Keratinocyte (primary cell): ENCODE results near the gene BCAS1. TPM values are rescaled to one million over a fixed set of nuclear protein-coding genes. Genes with fewer than 3 reads are reported as not detected.

Experiments
- DNase-seq: peaks from one replicate; pipeline ENCODE4 v3.0.0-alpha.2; 2011; ENCODE audit warnings: low read depth, missing footprints, low spot score
- FAIRE-seq: peaks from 2 replicates; lab custom pipeline; 2011; peaks lifted over from hg19 to GRCh38; lab: Jason Lieb, UNC
- H2AFZ ChIP-seq: 2 replicates; pipeline ENCODE4 v1.6.0; 2012; ENCODE audit warnings: low read length, control low read depth, inconsistent platforms; ENCODE audit not compliant: control insufficient read depth
- H3K27ac ChIP-seq: 2 replicates; pipeline ENCODE4 v1.5.1; 2011; ENCODE audit warnings: low read length; ENCODE audit not compliant: control insufficient read depth, insufficient read depth
- H3K27me3 ChIP-seq: 3 replicates; pipeline ENCODE4 v1.6.0; 2011; ENCODE audit warnings: low read length; ENCODE audit not compliant: control insufficient read depth, insufficient read depth; ENCODE audit errors: extremely low read depth
- H3K36me3 ChIP-seq, 2 experiments: 2 replicates in 1 of 2; 3 replicates in 1 of 2; pipeline ENCODE4 v1.5.1; 2011; ENCODE audit warnings: low read length in 2 of 2, mild to moderate bottlenecking in 1 of 2; ENCODE audit not compliant: control insufficient read depth in 2 of 2, insufficient read depth in 2 of 2; ENCODE audit errors: extremely low read depth in 1 of 2
- H3K4me1 ChIP-seq: 3 replicates; pipeline ENCODE4 v1.5.1; 2011; ENCODE audit warnings: low read length; ENCODE audit not compliant: control insufficient read depth, insufficient read depth; ENCODE audit errors: extremely low read depth
- H3K4me2 ChIP-seq: 3 replicates; pipeline ENCODE4 v1.6.0; 2011; ENCODE audit warnings: low read depth, low read length; ENCODE audit not compliant: control insufficient read depth, insufficient read depth; ENCODE audit errors: extremely low read depth
- H3K4me3 ChIP-seq, 3 experiments: fragments of 200-600 bp in 1 of 3; sonication (generic) in 1 of 3; 2 replicates in 2 of 3; 3 replicates in 1 of 3; pipeline ENCODE4 v1.5.1; 2011 to 2016; ENCODE audit warnings: low read length in 3 of 3, mild to moderate bottlenecking in 3 of 3, control low read depth in 2 of 3, inconsistent platforms in 1 of 3, low read depth in 1 of 3, mixed read lengths in 1 of 3, mixed run types in 1 of 3, moderate library complexity in 1 of 3; ENCODE audit not compliant: control insufficient read depth in 2 of 3, insufficient read depth in 2 of 3; ENCODE audit errors: extremely low read depth in 1 of 3
- H3K79me2 ChIP-seq: 2 replicates; pipeline ENCODE4 v1.6.0; 2012; ENCODE audit warnings: low read length; ENCODE audit not compliant: control insufficient read depth, insufficient read depth
- H3K9ac ChIP-seq: 3 replicates; pipeline ENCODE4 v1.6.0; 2011; ENCODE audit warnings: low read length; ENCODE audit not compliant: control insufficient read depth, insufficient read depth; ENCODE audit errors: extremely low read depth
- H3K9me1 ChIP-seq: 3 replicates; pipeline ENCODE4 v1.6.0; 2011; ENCODE audit warnings: low read length; ENCODE audit not compliant: control insufficient read depth, insufficient read depth; ENCODE audit errors: extremely low read depth
- H3K9me3 ChIP-seq: 2 replicates; pipeline ENCODE4 v1.5.1; 2012; ENCODE audit warnings: low read depth, low read length; ENCODE audit not compliant: control insufficient read depth
- H4K20me1 ChIP-seq: 3 replicates; pipeline ENCODE4 v1.6.0; 2011; ENCODE audit warnings: low read length; ENCODE audit not compliant: control insufficient read depth, insufficient read depth; ENCODE audit errors: extremely low read depth
- CTCF ChIP-seq, 3 experiments: IDR thresholded peaks in 1 of 3; conservative IDR thresholded peaks in 1 of 3; optimal IDR thresholded peaks in 1 of 3; 2 replicates in 2 of 3; 3 replicates in 1 of 3; pipeline versions ENCODE3 to v1.5.1; 2011; ENCODE audit warnings: low read length in 3 of 3, mild to moderate bottlenecking in 3 of 3, moderate library complexity in 2 of 3, control low read depth in 1 of 3, inconsistent platforms in 1 of 3; ENCODE audit not compliant: insufficient read depth in 2 of 3; ENCODE audit errors: extremely low read depth in 1 of 3
- EZH2 ChIP-seq: IDR thresholded peaks from one replicate; pipeline ENCODE4 v1.6.1; 2012; ENCODE audit warnings: inconsistent platforms, mild to moderate bottlenecking, low read length, moderate library complexity
- dilution Hi-C: fragments of 300-500 bp; cut with MboI; formaldehyde crosslinking; loops from one replicate; pipeline ENCODE4 v1.7.0; 2020; ENCODE audit warnings: low sequenced_read_pairs; ENCODE audit not compliant: extremely low pct_ligation_motif_present
- polyA plus RNA-seq, 5 experiments: library from polyadenylated mRNA; depleted of rRNA in 3 of 5; stranded (reverse) in 3 of 5; stranded (forward) in 1 of 5; unstranded in 1 of 5; fragments of >200 nt; gene quantifications; 1 replicate in 1 of 5; 2 replicates in 3 of 5; 3 replicates in 1 of 5; pipeline versions ENCODE4 v1.2.1 to v1.2.3, GENCODE V29; 2011 to 2012; ENCODE audit warnings: missing spikeins in 2 of 5, low read depth in 1 of 5, low replicate concordance in 1 of 5

The BCAS1 gene
- polyA plus RNA-seq, 1 donor (not counting 4 experiments of a cell fraction or from before 2014, with no cell fraction given), result not detected

- H2AFZ ChIP-seq, result no peak overlapping the region
- H3K9ac ChIP-seq, result no peak overlapping the region
- H3K4me1 ChIP-seq, result peaks cover 26% of the 10 kb centered on the region
- H3K79me2 ChIP-seq, result no peaks in the 10 kb centered on the region
- no peaks in the 10 kb centered on the region for H3K9me3 ChIP-seq
- TF ChIP-seq EZH2, result no peak
- TF ChIP-seq CTCF (optimal IDR thresholded peaks at IDR 0.05 in 1 of 3, IDR thresholded peaks at IDR 0.05 in 1 of 3, conservative IDR thresholded peaks at IDR 0.05 in 1 of 3; ENCODE audit: extremely low read depth in 1 of 3, insufficient read depth in 2 of 3, low read length in 3 of 3), result no peak
- H3K27ac ChIP-seq, result no peak overlapping the region
- H3K4me2 ChIP-seq, result no peak overlapping the region
- no peaks in the 10 kb centered on the region for H3K9me1 ChIP-seq
- FAIRE-seq (no peak), DNase-seq (no peak)
- no peak overlapping the region for H3K4me3 ChIP-seq
- H3K27me3 ChIP-seq, result no peaks in the 10 kb centered on the region
- dilution Hi-C loops, result no loop called here
- no peaks in the 10 kb centered on the region for H3K36me3 ChIP-seq
- no peaks in the 10 kb centered on the region for H4K20me1 ChIP-seq
These were observed 149.6 kb downstream of the BCAS1 start for GRCh38 chr20:53920647-53921245.

GRCh38 chr20:53919886-53920285 is 150.5 kb downstream of the BCAS1 start:
- no peak overlapping the region for H2AFZ ChIP-seq
- no peaks in the 10 kb centered on the region for H3K9me1 ChIP-seq
- FAIRE-seq (no peak), DNase-seq (no peak)
- H4K20me1 ChIP-seq, result no peaks in the 10 kb centered on the region
- dilution Hi-C loops, result no loop called here
- H3K79me2 ChIP-seq, result no peaks in the 10 kb centered on the region
- no peaks in the 10 kb centered on the region for H3K9me3 ChIP-seq
- H3K4me3 ChIP-seq, result no peak overlapping the region
- peaks cover 34% of the 10 kb centered on the region for H3K4me1 ChIP-seq
- H3K36me3 ChIP-seq, result no peaks in the 10 kb centered on the region
- H3K4me2 ChIP-seq, result no peak overlapping the region
- no peaks in the 10 kb centered on the region for H3K27me3 ChIP-seq
- H3K9ac ChIP-seq, result no peak overlapping the region
- H3K27ac ChIP-seq, result no peak overlapping the region
- TF ChIP-seq EZH2 (no peak), CTCF (optimal IDR thresholded peaks at IDR 0.05 in 1 of 3, IDR thresholded peaks at IDR 0.05 in 1 of 3, conservative IDR thresholded peaks at IDR 0.05 in 1 of 3; ENCODE audit: extremely low read depth in 1 of 3, insufficient read depth in 2 of 3, low read length in 3 of 3) (no peak)
